Measurements from ENCODE around the gene LILRB1.
A peak's percentile ranks its signal among the peaks of the same experiment; 100 is the strongest.
"Not testable (repeated sequence)": the region's sequence is repeated elsewhere in the genome, so short reads cannot be mapped to it uniquely, and the experiment has no call there.

Gene LILRB1

DNA sequence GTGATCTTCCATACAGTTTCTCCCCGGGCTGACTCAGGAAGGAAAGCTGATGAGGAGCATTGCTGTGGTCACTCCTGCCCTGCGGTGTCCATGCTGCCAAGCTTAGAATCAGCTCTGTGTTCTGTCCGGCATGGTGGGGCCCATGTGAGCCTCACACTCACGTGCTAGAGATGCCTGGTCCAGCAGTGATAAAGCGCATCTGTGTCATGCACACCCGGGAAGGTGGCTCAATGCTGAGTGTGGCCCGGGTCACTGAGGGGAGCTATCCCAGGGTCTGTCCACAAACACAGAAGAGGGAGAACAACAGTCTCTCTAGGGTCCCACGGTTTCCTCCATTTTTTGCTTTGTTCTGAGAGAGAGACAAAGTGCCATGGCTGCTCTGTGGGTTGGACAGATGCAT lies 3.5 kb upstream of the LILRB1 start:
- FAIRE-seq: no peak

DNA sequence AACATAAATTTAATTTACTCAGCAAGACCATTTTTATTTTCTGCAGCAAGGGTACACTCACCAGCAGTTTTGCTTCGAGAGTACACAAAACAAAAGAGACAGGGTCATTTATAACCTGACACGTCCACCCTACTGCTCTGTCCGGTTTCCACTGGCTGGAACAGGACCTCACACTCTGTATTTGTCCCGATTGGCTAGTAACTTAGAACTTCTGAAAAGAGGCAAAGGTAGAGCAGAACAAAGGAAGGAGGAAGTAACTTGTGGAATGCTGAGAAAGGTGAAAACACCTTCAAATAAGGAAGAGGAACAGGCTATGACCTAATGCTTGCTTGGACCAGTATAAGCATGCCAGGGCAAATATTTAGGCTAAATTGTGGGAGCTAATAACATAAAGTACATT lies 2.4 kb upstream of the LILRB1 start:
- not testable (repeated sequence) for FAIRE-seq

DNA sequence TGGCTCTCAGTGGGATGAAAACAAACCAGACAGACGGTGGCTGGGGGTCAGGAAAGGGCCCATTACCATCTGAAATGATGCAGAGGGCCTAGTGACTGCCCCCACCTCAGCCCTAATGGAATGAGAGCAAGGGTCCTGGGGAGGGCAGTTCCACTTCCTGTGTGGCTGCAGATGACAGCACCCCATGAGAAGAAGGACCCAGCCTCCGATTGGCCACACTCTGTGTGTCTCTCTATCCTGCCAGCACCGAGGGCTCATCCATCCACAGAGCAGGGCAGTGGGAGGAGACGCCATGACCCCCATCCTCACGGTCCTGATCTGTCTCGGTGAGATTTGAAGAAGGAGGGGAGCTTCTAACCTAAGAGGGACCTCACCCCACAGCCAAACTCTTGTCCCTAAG lies 498 bp downstream of the LILRB1 start:
- FAIRE-seq: no peak

DNA sequence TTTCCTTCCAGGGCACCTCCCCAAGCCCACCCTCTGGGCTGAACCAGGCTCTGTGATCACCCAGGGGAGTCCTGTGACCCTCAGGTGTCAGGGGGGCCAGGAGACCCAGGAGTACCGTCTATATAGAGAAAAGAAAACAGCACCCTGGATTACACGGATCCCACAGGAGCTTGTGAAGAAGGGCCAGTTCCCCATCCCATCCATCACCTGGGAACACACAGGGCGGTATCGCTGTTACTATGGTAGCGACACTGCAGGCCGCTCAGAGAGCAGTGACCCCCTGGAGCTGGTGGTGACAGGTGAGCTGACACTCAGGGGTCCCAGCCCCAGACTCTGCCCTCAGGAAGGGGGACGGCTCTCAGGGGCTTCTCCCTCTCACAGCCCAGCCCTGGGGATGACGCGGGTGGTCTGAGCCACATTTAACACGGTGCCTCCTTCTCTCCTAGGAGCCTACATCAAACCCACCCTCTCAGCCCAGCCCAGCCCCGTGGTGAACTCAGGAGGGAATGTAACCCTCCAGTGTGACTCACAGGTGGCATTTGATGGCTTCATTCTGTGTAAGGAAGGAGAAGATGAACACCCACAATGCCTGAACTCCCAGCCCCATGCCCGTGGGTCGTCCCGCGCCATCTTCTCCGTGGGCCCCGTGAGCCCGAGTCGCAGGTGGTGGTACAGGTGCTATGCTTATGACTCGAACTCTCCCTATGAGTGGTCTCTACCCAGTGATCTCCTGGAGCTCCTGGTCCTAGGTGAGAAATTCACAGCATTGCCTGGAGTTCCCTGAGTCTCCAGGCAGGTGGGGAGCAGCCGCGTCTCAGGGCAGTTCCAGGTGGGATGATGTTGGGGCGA lies 1.4 kb downstream of the LILRB1 start:
- FAIRE-seq: not testable (repeated sequence)

DNA sequence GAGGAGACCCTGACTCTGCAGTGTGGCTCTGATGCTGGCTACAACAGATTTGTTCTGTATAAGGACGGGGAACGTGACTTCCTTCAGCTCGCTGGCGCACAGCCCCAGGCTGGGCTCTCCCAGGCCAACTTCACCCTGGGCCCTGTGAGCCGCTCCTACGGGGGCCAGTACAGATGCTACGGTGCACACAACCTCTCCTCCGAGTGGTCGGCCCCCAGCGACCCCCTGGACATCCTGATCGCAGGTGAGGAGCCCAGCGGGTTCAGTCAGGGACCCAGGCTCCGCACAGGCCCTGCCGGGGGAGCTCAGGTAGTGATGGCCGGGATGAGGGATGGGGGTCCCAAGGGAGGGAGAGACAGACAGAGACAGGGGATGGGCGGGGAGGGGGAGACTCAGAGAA lies 2.2 kb downstream of the LILRB1 start:
- not testable (repeated sequence) for FAIRE-seq

DNA sequence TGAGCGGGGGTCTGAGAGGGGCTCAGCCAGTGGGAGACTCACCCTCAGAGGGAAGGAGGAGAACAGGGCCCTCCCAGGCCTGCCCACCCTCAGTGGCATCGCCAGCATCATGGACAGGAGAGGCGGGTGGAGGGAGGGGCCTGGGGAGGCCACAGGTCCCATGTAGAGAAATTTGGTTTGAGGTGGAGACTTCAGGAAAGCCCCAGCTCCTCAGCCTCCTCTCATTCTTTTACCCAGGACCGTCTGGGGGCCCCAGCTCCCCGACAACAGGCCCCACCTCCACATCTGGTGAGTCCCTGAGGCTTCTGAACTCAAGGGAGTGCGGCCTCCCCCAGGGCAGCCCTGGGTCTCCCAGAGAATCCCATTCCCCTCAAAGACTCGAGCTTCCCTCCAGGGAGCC lies 3.1 kb downstream of the LILRB1 start:
- FAIRE-seq: no peak

DNA sequence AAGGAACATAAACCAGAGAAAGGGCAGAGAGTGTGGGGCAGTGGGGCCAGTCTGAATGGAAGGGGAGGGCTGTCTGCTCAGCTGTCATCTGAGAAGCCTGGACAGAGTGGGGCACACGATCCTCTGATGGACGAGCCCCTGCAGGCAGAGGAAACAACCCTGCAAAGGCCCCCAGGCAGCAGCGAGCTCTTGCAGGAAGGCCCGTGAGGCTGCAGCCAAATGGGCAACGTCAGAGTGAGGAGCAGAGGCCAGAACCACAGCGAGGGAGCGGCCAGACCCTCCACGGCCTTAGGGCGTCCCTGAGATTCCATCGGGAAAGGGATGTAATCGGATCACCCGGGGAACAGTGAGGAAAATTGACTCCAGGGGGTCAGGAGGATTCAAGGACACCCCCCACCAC lies 5.8 kb downstream of the LILRB1 start:
- FAIRE-seq: not testable (repeated sequence)

DNA sequence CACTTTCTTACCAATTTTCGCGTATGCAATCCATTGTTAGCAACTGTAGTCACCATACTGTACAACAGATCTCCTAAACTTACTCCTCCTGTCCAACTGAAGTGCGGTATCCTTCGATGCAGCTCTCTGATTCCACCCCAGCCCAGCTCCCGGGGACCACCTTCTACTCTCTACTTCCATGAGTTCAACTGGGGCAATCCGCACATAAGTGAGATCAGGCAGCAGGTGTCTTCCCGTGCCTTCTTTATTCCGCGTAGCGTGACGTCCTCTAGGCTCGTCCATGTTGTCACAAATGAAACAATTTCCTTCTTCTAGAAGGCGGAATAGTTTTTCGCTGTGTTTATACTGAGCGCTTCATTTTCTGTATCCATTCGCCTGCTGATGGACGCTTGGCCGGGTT lies 8.4 kb downstream of the LILRB1 start:
- FAIRE-seq: no peak

DNA sequence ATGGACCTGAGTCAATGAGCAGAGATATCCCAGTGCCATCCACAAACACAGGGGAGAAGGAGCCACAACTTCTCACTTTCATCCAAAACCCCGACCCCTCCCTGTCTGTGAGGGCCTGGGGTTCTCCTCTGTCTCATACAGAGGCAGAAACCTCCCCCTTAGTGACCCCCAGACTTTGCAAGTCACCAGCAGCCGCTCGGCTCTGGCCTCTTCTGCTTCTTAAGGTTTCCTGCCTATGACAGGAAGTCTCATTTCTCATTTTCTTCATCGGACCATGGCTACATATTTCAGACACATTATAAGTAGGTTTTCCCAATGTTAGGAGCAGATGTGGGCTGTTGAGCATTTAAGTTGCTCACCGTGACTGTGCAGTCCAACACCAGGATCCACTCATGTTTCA lies 12.7 kb downstream of the LILRB1 start:
- not testable (repeated sequence) for FAIRE-seq

DNA sequence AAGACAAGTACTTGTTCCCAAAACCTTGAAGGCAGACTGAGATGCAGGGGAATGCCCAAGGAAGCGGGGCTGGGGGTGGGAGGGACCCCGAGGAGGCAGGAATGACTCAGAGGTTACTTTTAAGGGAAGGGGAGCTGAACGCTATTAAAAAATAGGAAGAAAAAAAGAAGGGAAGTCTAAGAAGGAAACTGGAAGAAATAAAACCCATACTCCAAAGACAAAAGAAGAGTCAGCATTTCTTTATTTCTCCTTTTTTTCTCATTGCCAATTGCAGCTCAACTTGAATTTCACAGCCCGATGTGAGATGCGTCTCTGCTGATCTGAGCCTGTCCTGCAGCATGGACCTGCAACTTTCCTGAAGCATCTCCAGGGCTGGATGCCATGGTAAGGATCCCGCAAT lies 13.3 kb downstream of the LILRB1 start:
- not testable (repeated sequence) for FAIRE-seq

DNA sequence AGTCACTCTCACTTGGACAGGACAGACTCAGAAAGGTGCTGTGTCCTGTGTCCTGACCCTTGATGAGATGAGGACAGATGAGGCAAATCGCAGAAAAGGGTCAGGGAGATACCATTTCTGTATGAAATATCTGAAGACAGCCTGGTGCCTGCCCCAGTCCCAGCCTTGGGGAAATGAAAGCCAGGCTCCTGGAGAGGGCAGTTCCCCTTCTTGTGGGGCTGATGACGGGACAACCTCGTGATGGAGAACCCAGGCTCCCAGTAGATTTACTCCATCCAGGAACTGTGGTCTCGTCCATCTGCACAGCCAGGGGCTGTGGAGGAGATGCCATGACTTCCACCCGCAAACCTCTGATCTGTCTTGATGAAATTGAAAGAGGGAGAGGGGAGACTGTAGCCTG lies 13.8 kb downstream of the LILRB1 start:
- FAIRE-seq: no peak

DNA sequence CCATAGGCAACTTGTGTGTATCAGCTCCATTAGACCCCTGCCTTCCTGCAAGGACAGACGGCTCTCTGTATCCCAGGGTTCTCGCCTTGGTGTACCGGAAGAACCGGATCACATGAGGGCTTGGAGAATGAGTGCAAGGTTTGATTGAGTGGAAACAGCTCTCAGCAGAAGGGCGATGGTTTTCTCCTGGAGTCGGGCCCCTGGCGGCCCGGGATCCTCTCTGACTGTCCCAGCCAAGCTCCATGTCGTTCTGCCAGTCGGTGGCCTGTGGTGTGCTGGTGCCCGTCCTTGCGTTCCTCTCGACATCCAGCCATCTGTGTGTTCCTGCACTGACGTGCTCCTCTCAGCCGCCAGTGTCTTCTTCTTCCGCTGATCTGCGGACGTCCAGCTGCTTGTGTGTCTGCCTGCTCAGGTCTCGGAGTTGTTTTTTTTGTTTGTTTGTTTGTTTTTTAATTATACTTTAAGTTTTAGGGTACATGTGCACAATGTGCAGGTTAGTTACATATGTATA lies 16.1 kb downstream of the LILRB1 start:
- FAIRE-seq: no peak

DNA sequence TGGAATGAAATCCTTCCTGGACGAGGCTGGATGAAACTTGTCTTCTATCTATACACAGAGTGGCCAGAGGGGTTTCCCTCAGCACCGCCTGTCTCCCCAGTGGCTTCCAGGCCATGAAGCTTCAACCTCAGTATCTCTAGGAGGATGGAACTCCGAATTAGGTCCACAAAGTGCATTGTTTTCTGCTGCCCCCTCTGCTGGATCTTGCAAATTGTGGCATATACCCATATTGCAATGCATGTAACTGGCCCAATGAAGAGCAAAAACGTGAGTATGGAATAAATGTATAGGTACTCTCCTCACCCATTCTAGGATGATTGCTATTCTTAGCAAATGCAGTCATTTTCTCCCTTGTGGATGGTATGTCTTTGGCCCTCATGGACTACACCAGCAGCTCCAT lies 17.8 kb downstream of the LILRB1 start:
- FAIRE-seq: no peak

DNA sequence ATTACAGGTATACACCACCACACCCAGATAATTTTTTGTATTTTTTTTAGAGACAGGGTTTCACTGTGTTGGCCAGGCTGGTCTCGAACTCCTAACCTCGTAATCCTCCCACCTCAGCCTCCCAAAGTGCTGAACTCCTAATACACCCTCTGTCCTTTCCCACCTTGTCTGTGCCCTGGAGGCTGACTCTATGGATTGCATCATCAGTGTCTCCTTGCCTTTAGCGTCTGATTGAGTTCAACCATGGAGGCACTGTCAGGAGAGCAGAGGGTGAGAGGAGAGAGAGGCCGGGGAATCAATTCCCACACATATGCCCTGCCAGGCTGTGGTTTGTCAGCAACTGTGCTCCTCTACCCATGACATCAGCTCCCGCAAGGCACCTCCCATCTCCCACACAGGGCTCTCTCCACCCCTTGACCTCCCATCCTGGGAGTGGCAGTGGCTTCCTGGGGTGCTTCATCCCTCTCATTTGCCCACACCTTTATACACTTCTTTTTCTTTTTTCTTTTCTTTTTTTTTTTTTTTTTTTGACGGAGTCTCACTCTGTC lies 19.9 kb downstream of the LILRB1 start:
- FAIRE-seq: no peak

DNA sequence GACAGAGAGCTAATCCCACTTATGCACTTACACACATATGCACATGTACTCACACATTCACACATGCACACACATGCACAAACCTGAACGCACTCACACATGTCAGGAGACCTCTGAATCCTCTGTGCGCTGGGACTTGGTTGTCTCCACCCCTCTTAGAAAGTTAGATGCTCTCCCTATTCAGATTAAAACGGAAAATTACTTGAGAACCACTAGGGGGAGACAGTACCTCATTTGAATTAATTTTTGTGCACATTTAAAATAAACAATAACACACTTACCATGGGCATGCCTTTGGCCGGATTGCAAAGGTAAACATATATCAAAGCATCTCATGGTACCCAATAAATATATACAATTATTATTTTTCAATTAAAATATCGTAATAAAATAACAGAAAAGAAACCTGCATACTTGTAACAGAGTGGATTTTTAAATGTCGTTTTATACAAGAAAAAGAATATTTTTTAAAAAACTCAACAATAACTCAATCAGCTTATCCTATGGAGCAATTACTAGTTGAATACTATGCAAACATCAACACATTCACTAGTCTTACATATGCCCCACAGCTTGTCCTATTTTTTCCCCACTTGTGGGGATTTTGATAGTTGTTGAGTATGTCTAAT lies 23.0 kb downstream of the LILRB1 start:
- peak; percentile 57 for FAIRE-seq

DNA sequence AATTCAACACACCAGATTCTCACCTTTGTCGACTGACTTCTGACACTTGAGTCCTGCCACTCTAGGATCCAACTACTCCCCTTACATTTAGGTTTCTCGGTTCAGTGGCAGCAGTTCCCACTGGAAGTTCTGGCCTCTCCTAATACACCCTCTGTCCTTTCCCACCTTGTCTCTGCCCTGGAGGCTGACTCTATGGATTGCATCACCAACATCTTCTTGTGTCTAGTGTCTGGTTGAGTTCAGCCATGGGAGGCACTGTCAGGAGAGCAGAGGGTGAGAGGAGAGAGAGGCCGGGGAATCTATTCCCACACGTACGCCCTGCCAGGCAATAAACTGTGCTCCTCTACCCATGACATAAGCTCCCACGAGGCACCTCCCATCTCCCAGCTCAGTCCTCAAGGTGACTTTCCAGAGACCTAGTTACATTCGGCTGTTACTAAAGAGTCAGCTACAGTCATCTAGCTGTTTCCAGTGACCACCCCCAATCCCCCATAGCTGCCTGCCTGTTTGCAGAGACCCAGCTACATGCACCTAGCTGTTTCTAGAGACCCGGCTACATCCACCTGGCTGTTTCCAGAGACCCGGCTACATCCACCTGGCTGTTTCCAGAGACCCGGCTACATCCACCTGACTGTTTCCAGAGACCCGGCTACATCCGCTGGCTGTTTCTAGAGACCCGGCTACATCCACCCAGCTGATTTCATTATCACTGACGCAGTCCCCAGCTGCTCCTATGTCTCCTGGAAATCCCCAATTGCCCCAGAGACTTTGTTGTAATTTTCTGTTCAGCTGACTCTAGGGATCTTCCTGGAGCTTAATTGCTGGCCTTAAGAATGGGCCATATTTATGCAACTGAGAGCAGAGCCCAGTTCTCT lies 24.4 kb downstream of the LILRB1 start:
- no peak for FAIRE-seq

DNA sequence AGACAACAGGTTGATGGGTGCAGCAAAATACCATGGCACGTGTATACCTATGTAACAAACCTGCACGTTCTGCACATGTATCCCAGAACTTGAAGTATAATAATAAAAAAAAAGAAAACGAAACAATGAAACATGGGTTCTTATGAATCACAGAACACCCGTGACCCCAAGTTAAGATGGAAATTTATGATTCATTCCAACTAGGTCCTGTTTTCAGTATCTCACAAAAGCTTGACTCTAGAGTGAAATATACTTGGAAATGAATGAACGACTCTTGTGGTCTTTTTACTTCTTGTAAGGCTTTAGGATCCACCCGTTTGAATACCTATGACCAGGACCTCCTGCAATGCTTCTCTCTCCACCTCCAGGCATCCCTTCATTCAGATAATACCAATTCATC lies 29.0 kb downstream of the LILRB1 start:
- no peak for FAIRE-seq

DNA sequence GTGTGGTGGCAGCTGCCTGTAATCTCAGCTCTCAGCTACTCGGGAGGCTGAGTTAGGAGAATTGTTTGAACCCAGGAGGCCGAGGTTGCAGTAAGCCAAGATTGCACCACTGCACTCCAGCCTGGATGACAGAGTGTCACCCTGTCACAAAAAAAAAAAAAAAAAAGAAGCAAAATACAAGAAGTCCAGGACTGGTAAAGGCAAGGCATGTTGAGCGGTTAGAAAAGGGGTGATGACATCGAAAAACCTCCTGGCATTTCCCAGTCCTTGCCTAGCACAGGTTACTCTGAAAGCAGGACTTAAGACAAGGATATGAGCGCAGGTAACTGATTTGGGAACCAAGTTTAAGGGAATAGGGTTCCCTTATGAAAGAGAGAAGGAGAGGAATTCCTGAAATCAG lies 30.0 kb downstream of the LILRB1 start:
- FAIRE-seq: no peak

DNA sequence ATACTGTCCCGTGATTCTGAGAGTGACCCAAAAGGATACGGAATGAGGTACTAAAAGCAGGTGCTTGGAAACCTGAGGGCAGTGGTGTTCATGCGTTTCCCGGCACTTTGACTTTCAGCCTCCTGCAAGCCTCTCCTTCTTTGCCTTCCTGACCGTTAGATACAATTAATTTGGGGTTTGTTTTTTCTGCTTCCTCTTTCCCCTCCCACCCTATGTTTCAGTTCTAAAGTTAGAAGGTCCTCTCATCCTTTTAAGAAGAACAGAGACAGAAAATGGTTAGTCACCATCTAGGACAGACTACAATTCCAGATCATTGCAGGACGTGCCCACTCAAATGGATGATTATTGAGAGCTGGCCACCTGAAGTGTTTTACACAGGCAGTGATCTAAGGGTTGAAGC lies 30.7 kb downstream of the LILRB1 start:
- no peak for FAIRE-seq

DNA sequence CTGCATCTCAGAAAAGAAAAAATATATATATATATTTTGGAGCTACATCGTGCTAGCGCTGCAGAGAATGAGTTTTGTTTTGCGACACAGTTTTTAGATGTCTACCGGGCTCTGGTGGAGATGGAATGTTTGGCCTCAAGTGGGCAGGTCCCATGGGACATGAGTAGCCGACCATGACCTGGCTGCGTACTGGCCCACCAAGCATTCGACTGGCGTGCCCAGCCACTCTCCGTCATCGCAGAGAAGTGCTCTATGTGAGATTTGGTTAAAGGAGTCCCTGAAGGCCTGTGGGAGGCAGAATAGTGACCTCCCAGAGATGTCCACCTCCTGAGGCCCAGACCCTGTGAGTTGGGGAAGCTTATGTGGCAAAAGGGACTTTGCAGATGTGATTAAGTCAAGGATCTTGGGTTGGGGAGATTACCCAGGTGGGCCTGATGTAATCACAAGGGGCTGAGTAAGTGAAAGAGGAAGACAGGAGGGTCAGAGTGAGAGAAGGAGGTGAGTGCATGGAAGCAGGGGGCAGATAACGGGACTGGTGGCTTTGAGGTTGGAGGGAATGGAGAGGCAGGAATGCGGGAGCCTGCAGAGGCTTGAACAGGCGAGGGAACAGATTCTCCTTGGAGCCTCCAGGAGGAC lies 31.7 kb downstream of the LILRB1 start:
- FAIRE-seq: no peak

DNA sequence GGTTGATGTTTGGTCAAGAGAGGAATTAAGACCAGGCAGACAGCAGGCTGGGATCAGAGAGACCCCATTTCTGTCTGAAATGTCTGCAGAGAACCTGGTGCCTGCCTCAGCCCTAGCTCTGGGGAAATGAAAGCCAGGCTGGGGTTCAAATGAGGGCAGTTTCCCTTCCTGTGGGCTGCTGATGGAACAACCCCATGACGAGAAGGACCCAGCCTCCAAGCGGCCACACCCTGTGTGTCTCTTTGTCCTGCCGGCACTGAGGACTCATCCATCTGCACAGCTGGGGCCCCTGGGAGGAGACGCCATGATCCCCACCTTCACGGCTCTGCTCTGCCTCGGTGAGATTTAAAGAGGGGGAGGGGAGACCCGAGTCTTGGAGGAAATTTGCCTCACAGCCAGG lies 32.4 kb downstream of the LILRB1 start, which contains the start of gene LILRB4:
Gene LILRB4 (plus strand): TSS at position 256 of the 400 bp plus-strand sequence. CDS start 49 bp downstream, at position 305.
- FAIRE-seq: no peak

DNA sequence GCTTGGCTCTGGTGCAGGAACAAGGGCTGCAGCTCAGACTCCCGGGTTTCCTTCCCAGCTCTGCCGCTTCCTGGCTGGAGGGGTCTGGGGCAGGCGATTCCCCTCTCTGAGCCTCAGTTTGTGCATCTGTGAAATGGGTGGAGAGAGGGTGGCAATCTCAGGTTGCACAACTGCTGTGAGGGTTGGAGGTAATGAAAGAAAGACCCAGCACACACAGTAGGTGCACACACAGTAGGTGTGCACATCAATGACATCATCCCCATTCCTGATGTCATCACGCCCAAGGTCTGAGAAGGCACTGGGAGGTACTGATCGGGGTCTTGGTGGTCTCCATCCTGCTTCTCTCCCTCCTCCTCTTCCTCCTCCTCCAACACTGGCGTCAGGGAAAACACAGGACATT lies 35.2 kb downstream of the LILRB1 start:
- FAIRE-seq: no peak
